ENCODE measurements around the gene NPIPA5.
"Not testable (repeated sequence)": the region's sequence is repeated elsewhere in the genome, so short reads cannot be mapped to it uniquely, and the experiment has no call there.

Gene NPIPA5

GRCh38 chr16:15378194-15378593 lies at the start of gene NPIPA5:
Gene NPIPA5, minus strand, starts transcription at chr16:15378294. Its CDS starts 0 bp downstream, at chr16:15378294.
- H3K4me1 ChIP-seq (ENCODE audit: low read depth, poor library complexity, severe bottlenecking); H4K20me1 ChIP-seq (ENCODE audit: insufficient read depth); H3K79me2 ChIP-seq (ENCODE audit: insufficient read depth, low read depth); H3K4me2 ChIP-seq; H3K4me3 ChIP-seq (IDR thresholded peaks at IDR 0.05; ENCODE audit: insufficient read depth, low read depth, low read length); H3K36me3 ChIP-seq (ENCODE audit: insufficient read depth); H2AFZ ChIP-seq (ENCODE audit: low read depth); H3K27me3 ChIP-seq (ENCODE audit: insufficient read depth, low read depth); H3K27ac ChIP-seq; H3K9ac ChIP-seq: not testable (repeated sequence)

- H3K27me3 ChIP-seq (ENCODE audit: insufficient read depth, low read depth): no peaks in the 10 kb centered on the region
- H3K4me3 ChIP-seq (IDR thresholded peaks at IDR 0.05; ENCODE audit: insufficient read depth, low read depth, low read length): no peak overlapping the region
- no peak overlapping the region for H3K4me2 ChIP-seq
- H2AFZ ChIP-seq (ENCODE audit: low read depth): no peak overlapping the region
- H3K79me2 ChIP-seq (ENCODE audit: insufficient read depth, low read depth): no peaks in the 10 kb centered on the region
- no peak overlapping the region for H3K27ac ChIP-seq
- peak; percentile 45; the same call in 1 of the 2 replicates for TF ChIP-seq CTCF (conservative IDR thresholded peaks at IDR 0.05; ENCODE audit: low read depth, low read length)
- no peak overlapping the region for H3K9ac ChIP-seq
- no peaks in the 10 kb centered on the region for H4K20me1 ChIP-seq (ENCODE audit: insufficient read depth)
- no peaks in the 10 kb centered on the region for H3K36me3 ChIP-seq (ENCODE audit: insufficient read depth)
- no peaks in the 10 kb centered on the region for H3K4me1 ChIP-seq (ENCODE audit: low read depth, poor library complexity, severe bottlenecking)
These were observed 49.6 kb upstream of the NPIPA5 start for GRCh38 chr16:15427648-15428239.

GRCh38 chr16:15426796-15427195 lies 48.7 kb upstream of the NPIPA5 start:
- no peak for TF ChIP-seq CTCF (conservative IDR thresholded peaks at IDR 0.05; ENCODE audit: low read depth, low read length)
- Histone ChIP-seq H3K4me2 (no peak overlapping the region), H2AFZ (ENCODE audit: low read depth) (no peak overlapping the region), H3K36me3 (ENCODE audit: insufficient read depth) (no peaks in the 10 kb centered on the region), H3K27ac (no peak overlapping the region), H4K20me1 (ENCODE audit: insufficient read depth) (no peaks in the 10 kb centered on the region), H3K79me2 (ENCODE audit: insufficient read depth, low read depth) (no peaks in the 10 kb centered on the region), H3K27me3 (ENCODE audit: insufficient read depth, low read depth) (no peaks in the 10 kb centered on the region), H3K9ac (no peak overlapping the region), H3K4me3 (IDR thresholded peaks at IDR 0.05; ENCODE audit: insufficient read depth, low read depth, low read length) (no peak overlapping the region), H3K4me1 (ENCODE audit: low read depth, poor library complexity, severe bottlenecking) (no peaks in the 10 kb centered on the region)

- H3K4me3 ChIP-seq (IDR thresholded peaks at IDR 0.05; ENCODE audit: insufficient read depth, low read depth, low read length): no peak overlapping the region
- no peaks in the 10 kb centered on the region for H3K27me3 ChIP-seq (ENCODE audit: insufficient read depth, low read depth)
- no peaks in the 10 kb centered on the region for H3K4me1 ChIP-seq (ENCODE audit: low read depth, poor library complexity, severe bottlenecking)
- H3K4me2 ChIP-seq: no peak overlapping the region
- H4K20me1 ChIP-seq (ENCODE audit: insufficient read depth): no peaks in the 10 kb centered on the region
- no peak for TF ChIP-seq CTCF (conservative IDR thresholded peaks at IDR 0.05; ENCODE audit: low read depth, low read length)
- no peak overlapping the region for H3K27ac ChIP-seq
- H2AFZ ChIP-seq (ENCODE audit: low read depth): no peak overlapping the region
- no peak overlapping the region for H3K9ac ChIP-seq
- H3K36me3 ChIP-seq (ENCODE audit: insufficient read depth): no peaks in the 10 kb centered on the region
- no peaks in the 10 kb centered on the region for H3K79me2 ChIP-seq (ENCODE audit: insufficient read depth, low read depth)
These were observed 47.8 kb upstream of the NPIPA5 start for GRCh38 chr16:15425861-15426260.

- no peaks in the 10 kb centered on the region for H3K36me3 ChIP-seq (ENCODE audit: insufficient read depth)
- no peak overlapping the region for H3K27ac ChIP-seq
- H2AFZ ChIP-seq (ENCODE audit: low read depth): no peak overlapping the region
- H3K9ac ChIP-seq: no peak overlapping the region
- H3K4me2 ChIP-seq: no peak overlapping the region
- no peak for TF ChIP-seq CTCF (conservative IDR thresholded peaks at IDR 0.05; ENCODE audit: low read depth, low read length)
- H3K27me3 ChIP-seq (ENCODE audit: insufficient read depth, low read depth): no peaks in the 10 kb centered on the region
- no peaks in the 10 kb centered on the region for H4K20me1 ChIP-seq (ENCODE audit: insufficient read depth)
- no peaks in the 10 kb centered on the region for H3K4me1 ChIP-seq (ENCODE audit: low read depth, poor library complexity, severe bottlenecking)
- H3K4me3 ChIP-seq (IDR thresholded peaks at IDR 0.05; ENCODE audit: insufficient read depth, low read depth, low read length): no peak overlapping the region
- no peaks in the 10 kb centered on the region for H3K79me2 ChIP-seq (ENCODE audit: insufficient read depth, low read depth)
These were observed 44.1 kb upstream of the NPIPA5 start for GRCh38 chr16:15422222-15422621.

- H3K36me3 ChIP-seq (ENCODE audit: insufficient read depth); H4K20me1 ChIP-seq (ENCODE audit: insufficient read depth); H2AFZ ChIP-seq (ENCODE audit: low read depth); H3K79me2 ChIP-seq (ENCODE audit: insufficient read depth, low read depth); H3K27ac ChIP-seq; H3K4me1 ChIP-seq (ENCODE audit: low read depth, poor library complexity, severe bottlenecking); H3K4me2 ChIP-seq; H3K27me3 ChIP-seq (ENCODE audit: insufficient read depth, low read depth); H3K9ac ChIP-seq; H3K4me3 ChIP-seq (IDR thresholded peaks at IDR 0.05; ENCODE audit: insufficient read depth, low read depth, low read length): not testable (repeated sequence)
These were observed 43.6 kb upstream of the NPIPA5 start for GRCh38 chr16:15421696-15422095.

Data from KMS-11 (cell line).